OCI-LY7 (cell line): ENCODE data around the gene MOSPD2. TPM values are rescaled to one million over a fixed set of nuclear protein-coding genes. Genes with fewer than 3 reads are reported as not detected.

Source experiments
- BruUV-seq: library from RNA; stranded (reverse); fragments of 400-500 nt; replicated peaks from 2 replicates; lab custom pipeline; 2021; lab: Mats Ljungman, UMichigan
- CTCF ChIA-PET: fragments of 300-600 bp; sonication (Branson Sonifier 250); formaldehyde crosslinking; loops from one replicate; lab custom pipeline; 2022; ENCODE audit warnings: antibody characterized with exemption; ENCODE audit not compliant: unreplicated experiment; lab: Charles Lee
- POLR2A ChIA-PET: fragments of 300-600 bp; sonication (Branson Sonifier 250); formaldehyde crosslinking; loops from one replicate; lab custom pipeline; 2022; ENCODE audit warnings: antibody characterized with exemption; lab: Charles Lee
- DNase-seq: peaks from one replicate; pipeline ENCODE4 v3.0.0-alpha.2; 2015; ENCODE audit warnings: low spot score
- H2AFZ ChIP-seq: fragments of 200-600 bp; sonication (generic), shearing (Covaris generic); 2 replicates; pipeline ENCODE4 v1.6.1; 2014; ENCODE audit warnings: mild to moderate bottlenecking, antibody characterized with exemption, low read length, moderate library complexity
- H3K27ac ChIP-seq: fragments of 200-600 bp; sonication (generic); 2 replicates; pipeline ENCODE4 v1.5.1; 2014; ENCODE audit warnings: mixed run types, low read depth, mild to moderate bottlenecking, moderate library complexity, low read length, inconsistent platforms; ENCODE audit not compliant: poor library complexity, severe bottlenecking
- H3K36me3 ChIP-seq: fragments of 200-600 bp; sonication (generic); 2 replicates; pipeline ENCODE4 v1.6.1; 2014; ENCODE audit warnings: mild to moderate bottlenecking, antibody characterized with exemption, low read length, moderate library complexity, mixed read lengths; ENCODE audit not compliant: insufficient read depth
- H3K4me1 ChIP-seq: fragments of 200-600 bp; sonication (generic); 2 replicates; pipeline ENCODE4 v1.5.1; 2014; ENCODE audit warnings: mild to moderate bottlenecking, low read length; ENCODE audit not compliant: insufficient read depth, poor library complexity, severe bottlenecking
- H3K4me2 ChIP-seq: fragments of 200-600 bp; sonication (generic); 2 replicates; pipeline ENCODE4 v1.6.1; 2014; ENCODE audit warnings: mild to moderate bottlenecking, low read length
- H3K4me3 ChIP-seq: fragments of 200-600 bp; sonication (generic); 2 replicates; pipeline ENCODE4 v1.5.1; 2014; ENCODE audit warnings: mild to moderate bottlenecking, low read depth, low read length; ENCODE audit not compliant: poor library complexity, severe bottlenecking
- H3K79me2 ChIP-seq: fragments of 200-600 bp; sonication (generic); 2 replicates; pipeline ENCODE4 v1.6.1; 2016; ENCODE audit warnings: low read depth, mild to moderate bottlenecking, low read length, moderate library complexity, mixed read lengths; ENCODE audit not compliant: insufficient read depth
- H3K9me2 ChIP-seq: fragments of 200-600 bp; sonication (generic); 2 replicates; pipeline ENCODE4 v1.6.1; 2016; ENCODE audit warnings: mild to moderate bottlenecking, low read length, mixed read lengths; ENCODE audit not compliant: insufficient read depth
- H3K9me3 ChIP-seq: fragments of 200-600 bp; sonication (generic); 2 replicates; pipeline ENCODE4 v1.6.1; 2014; ENCODE audit warnings: mild to moderate bottlenecking, mixed run types, low read length, mixed read lengths
- H4K20me1 ChIP-seq: fragments of 200-600 bp; sonication (generic); 2 replicates; pipeline ENCODE4 v1.6.1; 2014; ENCODE audit warnings: mild to moderate bottlenecking, antibody characterized with exemption, low read length, moderate library complexity, mixed read lengths; ENCODE audit not compliant: insufficient read depth
- EZH2phosphoT487 ChIP-seq: fragments of 200-600 bp; sonication (generic); IDR thresholded peaks from 2 replicates; pipeline ENCODE4 v1.6.1; 2018; ENCODE audit warnings: low read depth, borderline replicate concordance, mild to moderate bottlenecking, mixed run types, antibody characterized with exemption, low read length, moderate library complexity, mixed read lengths
- intact Hi-C: fragments of 100-400 bp; cut with micrococcal nuclease; formaldehyde crosslinking; loops from one replicate; pipeline ENCODE4 v1.10.0; 2022; ENCODE audit not compliant: unreplicated experiment
- total RNA-seq, 2 experiments: library from RNA; depleted of rRNA in 1 of 2; stranded (reverse); fragments of >200 nt in 1 of 2; shearing (Covaris generic) in 1 of 2; gene quantifications; 2 replicates each; pipeline ENCODE4 v1.2.3, GENCODE V29; 2014 to 2022
- TF ChIP-seq, protein P1 (sequence below): fragments of 200-600 bp; sonication (generic); conservative IDR thresholded peaks from 2 replicates; pipeline ENCODE4 v1.5.1; 2014; ENCODE audit warnings: mild to moderate bottlenecking, antibody characterized with exemption, low read length, moderate library complexity, mixed read lengths

Gene MOSPD2
- total RNA-seq, 2 experiments from 2014 or later, result 8.0 to 11.3 TPM

GRCh38 chrX:14948691-14949090 is 75.5 kb downstream of the MOSPD2 start:
- H3K9me3 ChIP-seq, result no peaks in the 10 kb centered on the region
- H4K20me1 ChIP-seq, result no peaks in the 10 kb centered on the region
- ChIA-PET CTCF (no interaction called here), POLR2A (interaction anchor here (0.7 kb wide), 1 partner anchor 1373 kb away, joined by 3 read pairs; no protein-coding TSS in a partner anchor)
- no peaks in the 10 kb centered on the region for H3K9me2 ChIP-seq
- H3K79me2 ChIP-seq, result no peaks in the 10 kb centered on the region
- no TSS peak for BruUV-seq
- TF ChIP-seq EZH2phosphoT487, result no peak
- TF ChIP-seq, protein P1, sequence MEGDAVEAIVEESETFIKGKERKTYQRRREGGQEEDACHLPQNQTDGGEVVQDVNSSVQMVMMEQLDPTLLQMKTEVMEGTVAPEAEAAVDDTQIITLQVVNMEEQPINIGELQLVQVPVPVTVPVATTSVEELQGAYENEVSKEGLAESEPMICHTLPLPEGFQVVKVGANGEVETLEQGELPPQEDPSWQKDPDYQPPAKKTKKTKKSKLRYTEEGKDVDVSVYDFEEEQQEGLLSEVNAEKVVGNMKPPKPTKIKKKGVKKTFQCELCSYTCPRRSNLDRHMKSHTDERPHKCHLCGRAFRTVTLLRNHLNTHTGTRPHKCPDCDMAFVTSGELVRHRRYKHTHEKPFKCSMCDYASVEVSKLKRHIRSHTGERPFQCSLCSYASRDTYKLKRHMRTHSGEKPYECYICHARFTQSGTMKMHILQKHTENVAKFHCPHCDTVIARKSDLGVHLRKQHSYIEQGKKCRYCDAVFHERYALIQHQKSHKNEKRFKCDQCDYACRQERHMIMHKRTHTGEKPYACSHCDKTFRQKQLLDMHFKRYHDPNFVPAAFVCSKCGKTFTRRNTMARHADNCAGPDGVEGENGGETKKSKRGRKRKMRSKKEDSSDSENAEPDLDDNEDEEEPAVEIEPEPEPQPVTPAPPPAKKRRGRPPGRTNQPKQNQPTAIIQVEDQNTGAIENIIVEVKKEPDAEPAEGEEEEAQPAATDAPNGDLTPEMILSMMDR, result no peak
- no peaks in the 10 kb centered on the region for H3K4me1 ChIP-seq
- H3K4me2 ChIP-seq, result no peak overlapping the region
- no peaks in the 10 kb centered on the region for H3K36me3 ChIP-seq
- intact Hi-C loops, result no loop called here
- no peak overlapping the region for H2AFZ ChIP-seq
- no peak for DNase-seq
- H3K27ac ChIP-seq, result no peak overlapping the region
- no peak overlapping the region for H3K4me3 ChIP-seq

GRCh38 chrX:14956813-14957582 is 83.8 kb downstream of the MOSPD2 start:
- POLR2A ChIA-PET, result no interaction called here
- TF ChIP-seq, protein P1, result no peak
- no peak for TF ChIP-seq EZH2phosphoT487

More at GRCh38 chrX:14956813-14957582, 83.8 kb downstream of the MOSPD2 start:
- no peaks in the 10 kb centered on the region for H3K9me3 ChIP-seq
- H4K20me1 ChIP-seq, result no peaks in the 10 kb centered on the region
- no peaks in the 10 kb centered on the region for H3K36me3 ChIP-seq
- no peak overlapping the region for H3K4me3 ChIP-seq
- CTCF ChIA-PET, result no interaction called here
- H3K4me1 ChIP-seq, result no peaks in the 10 kb centered on the region
- no peak overlapping the region for H2AFZ ChIP-seq
- intact Hi-C loops, result no loop called here
- no peak for DNase-seq
- BruUV-seq, result no TSS peak
- no peaks in the 10 kb centered on the region for H3K79me2 ChIP-seq
- H3K4me2 ChIP-seq, result no peak overlapping the region
- H3K27ac ChIP-seq, result no peak overlapping the region
- no peaks in the 10 kb centered on the region for H3K9me2 ChIP-seq
